ENCODE data around the gene CSKMT. TPM values are rescaled to one million over a fixed set of nuclear protein-coding genes. Genes with fewer than 3 reads are reported as not detected.

CSKMT gene
- total RNA-seq, 1 donor from 2014 or later, result not detected

DNA sequence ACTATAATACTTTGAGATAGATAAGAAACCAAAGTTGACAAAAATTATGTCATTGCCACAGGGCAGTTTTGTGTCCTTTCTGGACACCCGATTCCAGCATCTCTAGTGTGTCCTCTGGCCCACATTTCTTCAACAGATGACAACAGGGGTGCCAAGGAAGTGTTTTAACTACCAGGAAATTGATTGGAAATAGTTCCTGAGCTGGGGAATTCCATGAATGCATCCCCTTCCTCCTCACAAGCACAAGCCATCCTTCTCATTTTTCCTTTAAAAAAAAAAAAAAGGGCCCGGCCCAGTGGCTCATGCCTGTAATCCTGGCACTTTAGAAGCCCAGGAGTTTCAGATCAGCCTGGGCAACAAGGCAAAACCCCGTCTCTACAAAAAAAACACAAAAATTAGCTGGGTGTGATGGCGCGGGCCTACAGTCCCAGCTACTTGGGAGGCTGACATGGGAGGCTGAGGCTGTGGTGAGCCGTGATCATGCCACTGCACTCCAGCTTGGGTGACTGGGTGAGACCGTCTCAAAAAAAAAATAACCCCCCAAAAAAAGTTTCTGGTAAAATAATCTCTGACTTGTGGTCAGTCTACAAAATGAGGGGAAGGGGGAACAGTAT, 42.5 kb upstream of the CSKMT start:
- no peak for DNase-seq (ENCODE audit: low spot score in 2 of 2)
- peaks cover 24 to 32% of the 10 kb centered on the region in 2 donors for H3K36me3 ChIP-seq
- peaks cover 4 to 10% of the 10 kb centered on the region in 2 donors for H3K4me1 ChIP-seq
- no peaks in the 10 kb centered on the region for H3K27me3 ChIP-seq
- H3K4me3 ChIP-seq, result peak overlapping the region; percentile 69 to 93
- TF ChIP-seq, protein P1, sequence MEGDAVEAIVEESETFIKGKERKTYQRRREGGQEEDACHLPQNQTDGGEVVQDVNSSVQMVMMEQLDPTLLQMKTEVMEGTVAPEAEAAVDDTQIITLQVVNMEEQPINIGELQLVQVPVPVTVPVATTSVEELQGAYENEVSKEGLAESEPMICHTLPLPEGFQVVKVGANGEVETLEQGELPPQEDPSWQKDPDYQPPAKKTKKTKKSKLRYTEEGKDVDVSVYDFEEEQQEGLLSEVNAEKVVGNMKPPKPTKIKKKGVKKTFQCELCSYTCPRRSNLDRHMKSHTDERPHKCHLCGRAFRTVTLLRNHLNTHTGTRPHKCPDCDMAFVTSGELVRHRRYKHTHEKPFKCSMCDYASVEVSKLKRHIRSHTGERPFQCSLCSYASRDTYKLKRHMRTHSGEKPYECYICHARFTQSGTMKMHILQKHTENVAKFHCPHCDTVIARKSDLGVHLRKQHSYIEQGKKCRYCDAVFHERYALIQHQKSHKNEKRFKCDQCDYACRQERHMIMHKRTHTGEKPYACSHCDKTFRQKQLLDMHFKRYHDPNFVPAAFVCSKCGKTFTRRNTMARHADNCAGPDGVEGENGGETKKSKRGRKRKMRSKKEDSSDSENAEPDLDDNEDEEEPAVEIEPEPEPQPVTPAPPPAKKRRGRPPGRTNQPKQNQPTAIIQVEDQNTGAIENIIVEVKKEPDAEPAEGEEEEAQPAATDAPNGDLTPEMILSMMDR (IDR thresholded peaks at IDR 0.05), result no peak
- intact Hi-C loops (cut with DNase I), result loop anchor here (1.0 to 2.0 kb wide), 2 partner anchors 24 to 30 kb away; partner anchors contain the start of gene GANAB
- no peaks in the 10 kb centered on the region for H3K9me3 ChIP-seq
- peak overlapping the region; percentile 67 to 92 for H3K27ac ChIP-seq

- no peak for DNase-seq (ENCODE audit: low spot score in 2 of 2)
- Histone ChIP-seq H3K36me3 (peaks cover 69 to 79% of the 10 kb centered on the region in 2 donors), H3K4me3 (no peak overlapping the region), H3K27me3 (no peaks in the 10 kb centered on the region), H3K27ac (no peak overlapping the region), H3K9me3 (no peaks in the 10 kb centered on the region), H3K4me1 (no peaks in the 10 kb centered on the region)
- TF ChIP-seq, protein P1 (IDR thresholded peaks at IDR 0.05), result no peak
- intact Hi-C loops (cut with DNase I), result no loop called here
Measured at GRCh38 chr11:62627713-62628112, 37.4 kb upstream of the CSKMT start.

- Histone ChIP-seq H3K9me3 (no peaks in the 10 kb centered on the region), H3K4me1 (no peaks in the 10 kb centered on the region), H3K27me3 (no peaks in the 10 kb centered on the region), H3K27ac (no peak overlapping the region), H3K4me3 (no peak overlapping the region), H3K36me3 (peaks cover 90 to 97% of the 10 kb centered on the region in 2 donors)
- intact Hi-C loops (cut with DNase I), result no loop called here
- TF ChIP-seq, protein P1 (IDR thresholded peaks at IDR 0.05), result no peak
- DNase-seq (ENCODE audit: low spot score in 2 of 2), result no peak
Measured at GRCh38 chr11:62632492-62632891, 32.6 kb upstream of the CSKMT start.

GRCh38 chr11:62644220-62644619, 20.9 kb upstream of the CSKMT start:
- TF ChIP-seq, protein P1 (IDR thresholded peaks at IDR 0.05), result no peak
- H3K9me3 ChIP-seq, result no peaks in the 10 kb centered on the region
- DNase-seq (ENCODE audit: low spot score in 2 of 2), result no peak
- peaks cover 21 to 26% of the 10 kb centered on the region in 2 donors for H3K36me3 ChIP-seq
- intact Hi-C loops (cut with DNase I), result no loop called here
- H3K27me3 ChIP-seq, result no peaks in the 10 kb centered on the region
- peaks cover 4 to 14% of the 10 kb centered on the region in 2 donors for H3K4me1 ChIP-seq
- no peak overlapping the region for H3K27ac ChIP-seq
- no peak overlapping the region for H3K4me3 ChIP-seq

GRCh38 chr11:62645671-62645945, 19.5 kb upstream of the CSKMT start:
- no peak for DNase-seq (ENCODE audit: low spot score in 2 of 2)
- Histone ChIP-seq H3K36me3 (peaks cover 26 to 33% of the 10 kb centered on the region in 2 donors), H3K27ac (peak overlapping the region; percentile 89 to 92), H3K27me3 (no peaks in the 10 kb centered on the region), H3K4me1 (peaks cover 4 to 14% of the 10 kb centered on the region in 2 donors), H3K4me3 (peak overlapping the region; percentile 66 to 92), H3K9me3 (no peaks in the 10 kb centered on the region)
- intact Hi-C loops (cut with DNase I), result loop anchor here (5.0 kb wide), 1 partner anchor 43 kb away; the partner anchor contains the start of gene MTA2
- TF ChIP-seq, protein P1 (IDR thresholded peaks at IDR 0.05), result no peak

All from ascending aorta (tissue), 2 donors.